HG03469 (cell line): ENCODE results near the gene SMIM28.

Source experiments
- ATAC-seq: cut with Tn5 transposase; IDR thresholded peaks from one replicate; pipeline ENCODE4 v1.9.1; 2021; ENCODE audit warnings: mild to moderate bottlenecking, moderate library complexity, moderate number of reproducible peaks; ENCODE audit not compliant: unreplicated experiment

Gene SMIM28

DNA sequence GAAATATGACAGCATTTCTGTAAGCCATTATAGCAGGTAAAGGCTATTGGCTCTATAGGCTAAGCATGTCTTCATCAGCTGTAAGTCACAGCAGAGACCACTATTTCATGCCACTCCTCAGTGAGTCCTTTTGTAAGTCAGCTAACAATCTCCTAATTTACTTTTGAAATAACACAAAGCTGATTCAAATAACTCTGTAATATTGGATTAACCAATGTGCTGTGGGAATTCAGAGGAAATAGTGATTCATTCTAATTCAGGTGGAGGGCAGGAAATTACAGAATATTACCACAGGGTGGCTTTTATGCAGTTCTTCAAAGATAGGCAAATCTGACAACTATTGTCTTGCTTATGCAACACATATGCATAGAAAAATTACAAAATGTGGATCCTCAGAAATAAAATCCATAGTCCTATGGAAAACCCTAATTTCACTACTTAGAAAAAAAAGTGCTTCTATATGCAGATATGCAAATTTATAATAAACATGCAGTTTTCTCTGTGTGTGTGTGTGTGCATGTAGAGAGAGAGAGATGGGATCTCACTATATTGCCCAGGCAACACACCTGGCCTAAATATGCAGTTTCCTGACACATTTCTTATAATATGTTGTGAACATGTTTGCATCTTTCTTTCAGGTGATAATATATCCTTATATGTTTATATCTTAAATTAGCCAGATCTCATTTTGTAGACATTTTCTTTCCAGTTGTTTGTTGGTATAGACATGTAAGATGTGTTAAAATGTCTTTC lies 4.8 kb upstream of the SMIM28 start:
- ATAC-seq = no peak

DNA sequence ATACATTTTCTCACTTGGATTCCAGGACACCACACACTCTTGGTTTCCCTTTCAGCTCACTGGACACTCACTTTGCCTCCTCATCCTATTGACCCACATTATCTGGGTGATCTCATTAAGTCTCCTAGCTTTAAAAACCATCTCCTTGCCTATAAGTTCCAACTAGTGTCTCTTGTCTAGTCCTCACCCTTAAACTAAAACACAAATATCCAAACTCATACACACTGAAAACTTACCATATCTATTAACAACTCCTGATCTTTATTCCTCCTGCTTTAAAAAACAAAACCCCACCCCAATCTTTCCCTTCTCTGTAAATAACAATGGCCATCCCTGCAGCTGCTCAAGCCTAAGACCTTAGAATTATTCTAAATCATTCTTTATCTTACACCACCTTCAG lies 3.5 kb upstream of the SMIM28 start:
- no peak for ATAC-seq

DNA sequence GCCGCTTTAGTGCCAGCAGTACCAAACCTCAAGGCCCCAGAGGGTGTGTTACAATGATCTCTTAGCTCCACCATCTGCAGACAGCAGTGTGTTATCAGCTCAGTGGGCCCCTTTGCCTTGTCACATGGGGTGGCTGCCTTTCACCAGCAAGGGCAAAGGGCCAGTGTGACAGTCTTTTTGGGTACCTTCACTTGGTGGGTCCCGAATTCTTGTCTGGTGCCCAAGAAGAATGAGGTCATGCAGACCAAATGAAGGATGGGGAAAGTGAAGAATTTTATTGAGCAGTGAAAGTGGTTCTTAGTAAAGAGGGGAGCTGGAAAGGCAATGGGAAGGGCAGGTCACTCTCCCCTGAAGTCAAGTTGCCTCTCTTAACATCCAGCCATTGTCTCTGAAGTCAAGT lies 2.9 kb upstream of the SMIM28 start:
- ATAC-seq = no peak

DNA sequence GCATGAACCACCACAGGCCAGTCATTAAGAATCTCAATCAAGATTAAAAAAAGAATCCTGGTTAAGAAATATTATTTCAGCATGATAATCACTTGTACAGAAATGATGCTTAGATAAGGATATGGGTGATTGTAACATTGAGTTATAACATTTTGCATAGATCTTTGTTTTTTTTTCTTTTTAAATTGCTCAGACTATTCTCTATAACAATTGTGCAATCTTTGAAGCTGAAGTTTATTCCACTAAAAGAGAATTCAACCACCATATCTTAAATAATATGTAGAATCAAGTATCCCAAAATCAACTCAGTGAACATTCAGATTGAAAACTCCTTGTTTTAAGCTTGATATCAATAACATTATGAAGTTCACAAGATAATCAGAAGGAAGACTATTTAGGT lies 663 bp upstream of the SMIM28 start:
- ATAC-seq = no peak

DNA sequence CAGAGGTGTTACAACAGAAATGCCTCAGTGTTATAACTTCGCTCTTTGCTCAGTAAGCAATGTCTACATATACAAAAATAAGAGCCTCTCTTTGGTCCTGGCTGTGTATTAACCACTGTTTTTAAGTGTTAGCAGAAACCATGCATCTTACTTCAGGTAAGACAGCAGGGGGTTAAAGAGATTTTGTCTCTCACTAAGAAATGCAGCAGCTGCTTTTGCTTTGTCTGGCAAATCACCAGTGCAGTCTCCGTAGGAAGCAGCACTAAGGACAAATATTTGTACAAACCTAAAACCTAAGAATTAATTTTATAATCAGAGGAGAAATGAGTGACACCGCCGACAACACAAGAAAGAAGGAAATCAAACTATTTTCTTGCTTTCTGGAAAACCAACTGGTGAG lies 758 bp downstream of the SMIM28 start:
- no peak for ATAC-seq

DNA sequence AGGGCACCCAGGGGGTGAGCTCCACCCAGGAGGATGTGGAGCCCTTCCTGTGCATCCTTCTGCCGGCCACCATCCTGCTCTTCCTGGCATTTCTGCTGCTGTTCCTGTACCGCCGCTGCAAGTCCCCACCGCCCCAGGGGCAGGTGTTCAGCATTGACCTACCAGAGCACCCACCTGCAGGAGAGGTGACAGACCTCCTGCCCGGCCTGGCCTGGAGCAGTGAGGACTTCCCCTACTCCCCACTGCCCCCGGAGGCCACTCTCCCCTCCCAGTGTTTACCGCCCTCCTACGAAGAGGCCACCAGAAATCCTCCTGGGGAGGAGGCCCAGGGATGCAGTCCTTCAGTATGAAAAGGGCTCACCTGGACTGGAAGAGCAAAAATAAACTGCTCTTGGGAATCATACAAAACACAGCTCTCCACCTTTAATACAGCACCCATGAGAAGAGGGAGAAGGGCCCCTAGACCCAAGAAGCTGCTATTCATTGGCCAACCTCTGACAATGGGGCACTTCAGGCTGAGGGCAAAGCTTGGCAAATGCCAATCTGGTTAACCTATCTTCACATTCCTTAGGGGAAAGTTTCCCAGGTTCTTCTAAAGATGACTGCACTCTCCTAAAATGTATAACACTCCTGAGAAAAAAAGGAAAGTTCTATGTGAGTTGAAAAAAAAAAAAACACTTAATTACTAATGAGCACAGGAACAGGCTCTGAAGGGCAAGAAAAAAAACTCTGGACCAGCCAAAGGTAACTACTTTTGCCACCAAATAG lies 5.0 kb downstream of the SMIM28 start:
- ATAC-seq = no peak

DNA sequence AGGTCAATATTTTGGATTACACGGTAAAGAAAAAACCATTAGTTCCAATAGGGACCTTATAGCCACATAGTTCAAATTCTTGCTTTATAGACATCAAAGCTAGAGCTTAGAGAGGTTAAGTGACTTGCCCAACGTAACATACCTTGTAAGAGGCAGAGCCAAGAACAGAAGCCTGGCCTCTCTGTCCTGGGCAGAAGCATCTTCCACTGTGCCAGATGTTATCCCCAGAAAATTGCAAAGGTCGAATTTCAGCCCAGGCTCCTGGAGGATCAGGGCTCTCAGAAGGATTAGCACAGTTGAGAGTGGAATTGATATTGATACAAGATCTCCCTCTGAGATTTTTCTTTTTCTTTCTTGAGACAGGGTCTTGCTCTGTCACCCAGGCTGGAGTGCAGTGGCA lies 6.1 kb downstream of the SMIM28 start:
- ATAC-seq = no peak

DNA sequence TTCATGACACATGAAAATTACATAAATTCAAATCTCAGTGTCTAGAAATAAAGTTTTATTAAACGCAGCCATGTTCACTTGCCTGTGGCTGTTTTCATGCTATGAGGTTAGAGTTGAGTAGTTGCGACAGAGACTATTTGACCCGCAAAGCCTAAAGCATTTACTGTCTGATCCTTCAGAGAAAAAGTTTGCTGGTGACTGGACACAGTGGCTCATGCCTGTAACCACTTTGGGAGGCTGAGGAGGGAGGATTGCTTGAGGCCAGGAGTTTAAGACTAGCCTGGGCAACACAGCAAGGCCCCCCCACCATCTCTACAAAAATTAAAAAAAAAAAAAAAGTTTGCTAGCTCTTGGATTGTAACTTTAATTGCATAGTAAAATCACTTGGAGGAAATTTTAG lies 9.2 kb downstream of the SMIM28 start:
- no peak for ATAC-seq

DNA sequence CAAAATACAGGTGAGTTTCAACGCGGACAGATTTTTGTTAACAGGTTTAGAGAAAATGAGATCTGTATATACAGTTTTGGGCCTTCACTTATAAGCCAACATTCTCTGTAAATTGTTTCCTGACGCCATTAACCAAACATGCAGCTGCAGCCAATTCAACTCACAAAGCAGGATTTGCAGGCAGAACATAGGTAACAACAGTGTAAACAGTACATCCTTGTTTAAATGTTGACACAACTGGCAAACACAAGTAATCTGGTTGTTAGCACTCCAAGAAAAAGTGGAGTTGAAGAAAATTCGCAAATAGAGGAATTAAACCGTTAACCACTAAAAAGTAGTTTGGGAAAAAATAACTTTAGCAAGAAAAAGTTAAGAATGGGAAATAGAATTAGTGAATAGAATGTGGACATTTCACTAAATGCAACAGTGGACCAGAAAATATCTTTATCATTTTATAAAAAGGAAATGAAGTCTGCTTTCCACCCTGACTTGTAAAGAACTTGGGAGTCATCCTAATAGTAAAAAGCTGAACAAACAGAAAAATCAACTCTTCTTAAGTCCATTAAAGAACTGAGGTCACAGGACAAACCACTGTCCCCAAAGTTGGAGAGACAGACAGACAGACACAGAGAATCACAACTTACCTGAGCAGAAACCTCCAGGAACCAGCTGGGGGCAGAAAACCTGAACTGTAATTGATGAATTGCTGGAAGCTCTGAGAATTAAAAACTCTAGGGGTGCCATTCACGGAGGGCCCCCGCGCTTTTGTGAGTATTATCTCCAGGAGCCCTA lies 10.1 kb downstream of the SMIM28 start:
- no peak for ATAC-seq

DNA sequence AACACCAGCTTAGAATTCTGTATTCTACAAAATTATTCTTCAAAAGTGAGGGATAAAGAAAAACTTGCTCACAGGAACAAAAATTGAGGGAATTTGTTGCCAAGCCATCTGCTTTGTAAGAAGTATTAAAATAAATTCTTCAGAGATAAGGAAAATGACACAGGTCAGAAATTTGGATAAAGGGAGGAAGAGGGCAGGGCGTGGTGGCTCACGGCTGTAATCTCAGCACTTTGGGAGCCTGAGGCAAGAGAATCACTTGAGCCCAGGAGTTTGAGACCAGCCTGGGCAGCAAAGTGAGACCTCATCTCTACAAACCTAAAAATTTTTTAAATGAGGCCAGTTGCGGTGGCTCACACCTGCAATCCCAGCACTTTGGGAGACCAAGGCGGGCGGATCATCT lies 11.8 kb downstream of the SMIM28 start:
- ATAC-seq = no peak

DNA sequence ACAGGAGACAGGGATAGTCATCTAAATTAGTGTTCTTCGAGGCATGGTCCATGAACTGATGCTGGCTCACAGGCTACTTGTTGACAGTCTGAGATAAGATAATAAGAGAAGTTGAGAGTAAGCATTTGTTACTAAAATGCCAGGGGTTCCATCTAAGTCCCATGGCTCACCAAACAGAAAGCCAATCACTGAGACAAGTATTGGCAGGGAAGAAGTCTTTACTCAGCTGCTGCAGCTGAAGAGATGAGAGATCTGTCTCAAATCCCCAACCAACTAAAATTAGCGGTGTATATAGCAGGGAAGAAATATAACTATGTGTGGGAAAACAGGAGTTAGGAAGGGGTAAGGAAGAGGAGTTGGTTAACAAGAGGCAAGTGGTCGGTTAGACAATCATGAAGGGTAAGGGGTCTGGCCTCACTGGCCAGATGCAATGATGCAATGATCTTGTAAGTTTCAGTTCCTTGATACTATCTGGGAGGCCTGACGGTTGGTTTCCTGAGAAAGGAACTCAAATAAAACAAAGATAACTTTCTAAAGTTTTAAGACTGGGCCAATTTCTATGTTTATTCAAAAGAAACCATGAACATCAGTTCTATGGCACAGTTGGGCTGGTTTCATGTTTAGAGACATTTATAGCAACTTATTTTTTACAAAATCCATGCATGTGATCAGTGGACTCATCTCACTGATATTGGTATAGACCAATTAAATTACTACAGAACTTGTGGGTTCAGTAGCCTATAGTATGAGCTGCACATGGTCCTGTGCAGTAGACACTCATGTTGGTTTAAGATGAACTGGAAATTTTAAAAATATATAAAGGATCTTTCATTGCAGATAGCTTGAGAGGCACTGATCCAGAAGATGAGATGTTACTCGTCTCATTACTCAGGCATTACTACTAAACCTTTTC lies 16.4 kb downstream of the SMIM28 start:
- ATAC-seq = no peak

DNA sequence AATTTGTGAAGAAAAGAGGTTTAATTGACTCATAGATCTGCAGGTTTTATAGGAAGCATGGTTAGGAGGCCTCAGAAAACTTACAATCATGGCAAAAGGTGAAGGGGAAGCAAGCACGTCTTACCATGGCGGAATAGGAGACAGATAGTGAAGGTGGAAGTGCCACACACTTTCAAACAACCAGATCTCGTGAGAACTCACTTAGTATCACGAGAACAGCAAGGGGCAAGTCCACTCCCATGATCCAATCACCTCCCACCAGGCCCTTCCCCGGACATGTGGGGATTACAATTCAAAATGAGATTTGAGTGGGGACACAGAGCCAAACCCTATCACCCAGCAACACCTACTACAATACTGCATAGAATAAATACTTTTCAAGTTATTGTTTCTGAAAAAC lies 19.0 kb downstream of the SMIM28 start:
- ATAC-seq = no peak

DNA sequence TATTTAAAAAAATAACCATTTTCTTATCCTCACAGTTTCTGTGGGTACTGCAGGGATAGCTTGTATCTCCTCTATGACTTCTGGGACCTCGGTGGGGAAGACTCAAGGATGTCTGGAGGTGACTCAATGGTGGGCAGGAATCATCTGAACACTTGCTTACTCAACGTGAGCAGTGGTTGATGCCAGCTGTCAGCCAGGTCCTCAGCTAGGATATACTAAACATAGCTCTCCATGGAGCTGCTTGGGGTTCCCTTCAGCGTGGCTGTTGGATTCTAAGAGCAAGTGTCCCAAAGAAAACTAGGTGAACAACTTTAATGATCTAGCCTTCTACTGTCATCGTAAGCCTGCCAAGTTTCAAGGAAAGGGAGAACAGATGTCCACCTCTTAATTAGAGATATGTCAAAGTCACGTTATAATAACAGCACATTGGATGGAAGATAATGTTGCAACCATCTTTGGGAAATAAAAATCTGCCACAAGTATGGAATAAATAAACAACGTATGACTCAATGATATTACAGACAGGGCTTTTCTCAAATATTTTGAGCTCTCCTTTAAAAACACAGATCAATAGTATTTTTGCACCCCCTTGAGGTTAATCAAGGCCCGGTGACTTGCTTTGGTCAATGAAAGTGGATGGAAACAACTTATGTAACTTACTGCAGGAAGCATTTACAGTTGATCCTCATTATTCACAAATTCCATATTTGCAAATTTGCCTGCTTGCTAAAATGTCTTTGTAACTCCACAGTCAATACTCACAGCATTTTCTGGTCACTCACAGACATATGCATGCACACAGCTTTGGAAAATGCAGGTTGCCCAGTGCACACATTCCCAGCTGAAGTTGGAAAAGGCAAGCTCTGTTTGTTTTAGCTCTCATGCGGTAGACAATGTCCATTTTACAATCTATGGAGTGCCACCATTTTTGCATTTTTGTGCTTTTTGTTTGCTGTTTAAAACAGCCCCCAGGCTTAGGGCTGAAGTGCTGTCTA lies 19.7 kb downstream of the SMIM28 start:
- ATAC-seq = no peak

DNA sequence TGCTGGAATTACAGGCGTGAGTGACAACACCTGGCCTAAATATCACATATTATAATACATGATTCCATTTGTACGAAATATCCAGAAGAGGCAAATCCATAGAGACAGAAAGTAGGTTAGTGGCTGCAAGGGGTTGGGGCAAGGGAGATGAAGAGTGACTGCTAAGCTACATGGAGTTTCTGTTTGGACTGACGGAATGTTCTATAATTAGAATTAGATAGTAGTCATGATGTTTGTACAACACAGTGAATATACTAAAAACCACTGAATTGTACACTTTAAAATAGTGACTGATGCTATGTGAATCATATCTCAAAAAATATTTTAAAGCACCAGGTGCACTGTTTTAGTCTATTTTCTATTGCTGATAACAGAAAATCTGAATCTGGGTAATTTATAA lies 22.6 kb downstream of the SMIM28 start:
- ATAC-seq = no peak

DNA sequence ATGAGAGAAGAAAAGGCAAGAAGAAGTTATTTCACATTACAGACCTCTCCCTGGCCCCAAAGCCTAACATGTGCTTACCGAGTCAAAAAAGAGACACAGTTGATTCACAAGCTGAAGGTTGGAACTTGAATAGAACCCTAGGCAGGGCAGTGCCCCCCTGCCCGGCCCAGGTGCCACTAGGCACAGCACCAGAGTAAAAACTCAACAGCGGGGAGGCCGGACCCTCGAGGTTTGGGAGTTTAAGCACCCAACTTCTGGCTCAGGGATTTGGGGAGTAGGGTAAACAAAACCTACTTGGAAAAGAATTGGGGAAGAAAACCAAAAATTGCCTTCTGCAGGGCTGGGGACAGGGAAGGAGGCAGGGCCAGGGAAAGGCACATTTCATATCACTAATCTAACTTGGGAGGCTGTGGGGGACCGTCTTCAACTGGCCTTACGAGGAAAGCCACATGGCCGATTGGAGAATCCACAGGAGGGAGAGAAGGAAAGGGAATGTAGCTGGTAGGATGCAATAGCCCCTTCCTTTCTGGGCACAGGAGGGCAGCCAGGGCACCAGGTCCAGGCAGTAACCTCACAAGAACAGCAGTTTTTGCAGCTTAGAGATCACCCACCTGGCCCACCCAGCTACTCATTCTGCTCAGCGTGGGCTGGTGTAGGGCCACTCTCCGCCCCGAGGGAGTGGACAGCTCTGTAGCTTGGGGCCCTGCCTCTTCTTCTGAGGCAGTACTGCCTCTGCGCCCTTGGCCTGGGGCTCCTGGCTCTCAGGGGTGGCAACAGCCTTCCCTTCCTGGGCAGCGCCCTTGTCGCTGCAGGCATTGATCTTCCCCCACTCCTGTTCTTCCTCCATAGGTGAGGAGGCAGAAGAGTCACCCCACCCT lies 24.5 kb downstream of the SMIM28 start:
- ATAC-seq = no peak

DNA sequence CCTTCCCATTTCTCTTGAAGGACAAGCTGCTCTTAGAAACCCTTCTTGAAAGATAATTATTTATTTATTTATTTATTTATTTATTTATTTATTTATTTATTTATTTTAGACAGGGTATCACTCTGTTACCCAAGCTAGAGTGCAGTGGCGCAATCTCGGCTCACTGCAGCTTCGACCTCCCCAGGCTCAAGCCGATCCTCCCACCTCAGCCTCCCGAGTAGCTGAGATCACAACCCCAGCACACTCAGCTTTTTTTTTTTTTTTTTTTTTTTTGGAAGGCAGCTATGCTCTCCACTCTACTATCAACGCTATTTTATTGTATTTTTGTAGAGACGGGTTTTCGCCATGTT lies 25.1 kb downstream of the SMIM28 start:
- ATAC-seq = no peak

DNA sequence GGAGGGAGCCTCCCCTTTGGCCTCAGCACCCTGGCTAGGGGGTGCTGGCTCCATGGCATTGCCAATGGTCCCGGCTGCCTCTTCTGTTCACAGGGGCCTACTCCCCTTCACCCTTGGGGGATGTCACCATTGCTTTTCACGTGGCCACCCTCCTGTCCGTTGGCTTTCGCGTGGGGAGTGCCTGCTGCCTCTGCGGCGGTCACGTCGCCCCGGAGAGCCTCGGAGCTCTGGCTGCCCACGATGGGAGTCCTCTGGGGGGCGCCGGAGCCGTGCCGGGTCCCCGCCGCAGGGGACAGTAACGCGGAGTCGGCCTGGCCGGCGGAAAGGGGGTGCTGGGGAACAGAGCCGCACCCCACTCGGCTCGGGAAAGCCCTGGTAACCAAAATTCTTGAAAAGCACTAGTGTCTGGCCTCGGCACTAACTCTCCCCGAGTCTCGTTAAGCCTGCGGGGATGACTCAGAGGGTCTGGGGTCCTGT lies 25.7 kb downstream of the SMIM28 start:
- ATAC-seq = no peak
